ENCODE data around the gene REPS2.
A peak's percentile ranks its signal among the peaks of the same experiment; 100 is the strongest.

REPS2 gene

GRCh38 chrX:17120816-17121215, 174.4 kb downstream of the REPS2 start:
- DNase-seq: no peak

GRCh38 chrX:17154001-17154400, 207.5 kb downstream of the REPS2 start:
- DNase-seq: no peak

- no peak for DNase-seq
Observed at GRCh38 chrX:17160975-17161374, 214.5 kb downstream of the REPS2 start.

- DNase-seq: no peak
Observed at GRCh38 chrX:17161991-17162390, 215.5 kb downstream of the REPS2 start.

GRCh38 chrX:17164079-17164478, 217.6 kb downstream of the REPS2 start:
- DNase-seq: no peak

GRCh38 chrX:17164941-17165340, 218.5 kb downstream of the REPS2 start:
- DNase-seq: no peak

- DNase-seq: no peak
Observed at GRCh38 chrX:17167915-17168314, 221.5 kb downstream of the REPS2 start.

- no peak for DNase-seq
Observed at GRCh38 chrX:17170973-17171372, 224.5 kb downstream of the REPS2 start.

- peak; percentile 26 for DNase-seq
Observed at GRCh38 chrX:17174671-17175070, 228.2 kb downstream of the REPS2 start.

GRCh38 chrX:17182317-17182716, 235.9 kb downstream of the REPS2 start:
- DNase-seq: no peak

- no peak for DNase-seq
Observed at GRCh38 chrX:17183566-17183965, 237.1 kb downstream of the REPS2 start.

- no peak for DNase-seq
Observed at GRCh38 chrX:17185431-17185830, 239.0 kb downstream of the REPS2 start.

GRCh38 chrX:17187136-17187756, 240.8 kb downstream of the REPS2 start:
- DNase-seq: peak; percentile 23

GRCh38 chrX:17192106-17192505, 245.6 kb downstream of the REPS2 start:
- peak; percentile 1 for DNase-seq
